GM18519 (cell line): ENCODE data around the gene RAB10.

Source experiments
- ATAC-seq: cut with Tn5 transposase; IDR thresholded peaks from one replicate; pipeline ENCODE4 v1.9.1; 2021; ENCODE audit warnings: mild to moderate bottlenecking, moderate library complexity; ENCODE audit not compliant: unreplicated experiment, low FRiP score

RAB10 gene

GRCh38 chr2:26175466-26176278 is 141.8 kb downstream of the RAB10 start:
- ATAC-seq = no peak

- no peak for ATAC-seq
Measured at GRCh38 chr2:26176279-26176615, 142.4 kb downstream of the RAB10 start.

- ATAC-seq = no peak
Measured at GRCh38 chr2:26177122-26177521, 143.2 kb downstream of the RAB10 start.

GRCh38 chr2:26178246-26178645 is 144.4 kb downstream of the RAB10 start:
- ATAC-seq = no peak

GRCh38 chr2:26178746-26179436 is 145.0 kb downstream of the RAB10 start:
- ATAC-seq = no peak

GRCh38 chr2:26179446-26179913 is 145.6 kb downstream of the RAB10 start:
- no peak for ATAC-seq

GRCh38 chr2:26182441-26182840 is 148.6 kb downstream of the RAB10 start:
- no peak for ATAC-seq

- ATAC-seq = no peak
Measured at GRCh38 chr2:26182887-26183630, 149.2 kb downstream of the RAB10 start.

GRCh38 chr2:26184121-26184520 is 150.2 kb downstream of the RAB10 start:
- ATAC-seq = no peak

GRCh38 chr2:26184555-26185303 is 150.8 kb downstream of the RAB10 start:
- peak; percentile 76 for ATAC-seq

- ATAC-seq = no peak
Measured at GRCh38 chr2:26185304-26185928, 151.5 kb downstream of the RAB10 start.

- no peak for ATAC-seq
Measured at GRCh38 chr2:26185954-26186770, 152.3 kb downstream of the RAB10 start.
